Esophagus (tissue), 2 donors: ENCODE results near the gene PCDHGA3. TPM values are rescaled to one million over a fixed set of nuclear protein-coding genes. Genes with fewer than 3 reads are reported as not detected.
A peak's percentile ranks its signal among the peaks of the same experiment; 100 is the strongest.
"Not testable (repeated sequence)": the region's sequence is repeated elsewhere in the genome, so short reads cannot be mapped to it uniquely, and the experiment has no call there.

Experiments
- H3K27ac ChIP-seq, 2 donors: one replicate each; pipeline ENCODE4 v1.5.1; 2013; ENCODE audit warnings: low read depth in 2 of 2, mild to moderate bottlenecking in 2 of 2, inconsistent platforms in 1 of 2, low read length in 1 of 2, moderate library complexity in 1 of 2
- H3K27me3 ChIP-seq, 2 donors: one replicate each; pipeline ENCODE4 v1.6.1; 2013; ENCODE audit warnings: low read length in 2 of 2, control low read depth in 1 of 2, mild to moderate bottlenecking in 1 of 2; ENCODE audit not compliant: insufficient read depth in 2 of 2, control insufficient read depth in 1 of 2
- H3K36me3 ChIP-seq, 2 donors: one replicate each; pipeline ENCODE4 v1.6.1; 2013; ENCODE audit warnings: low read length in 1 of 2; ENCODE audit not compliant: control insufficient read depth in 2 of 2, insufficient read depth in 2 of 2
- H3K4me1 ChIP-seq, 2 donors: one replicate each; pipeline ENCODE4 v1.6.1; 2013; ENCODE audit warnings: low read length in 1 of 2; ENCODE audit not compliant: control insufficient read depth in 2 of 2, insufficient read depth in 2 of 2
- H3K4me3 ChIP-seq, 2 donors: one replicate each; pipeline ENCODE4 v1.5.1; 2013; ENCODE audit warnings: low read length in 2 of 2, mild to moderate bottlenecking in 2 of 2, low read depth in 1 of 2, moderate library complexity in 1 of 2
- H3K9me3 ChIP-seq, 2 donors: one replicate each; pipeline ENCODE4 v1.6.1; 2013; ENCODE audit warnings: mild to moderate bottlenecking in 2 of 2, low read depth in 1 of 2, low read length in 1 of 2, moderate library complexity in 1 of 2; ENCODE audit not compliant: control insufficient read depth in 2 of 2, insufficient read depth in 1 of 2
- WGBS, 2 donors: extraction: QIAGEN DNeasy Blood & Tissue Kit; methylation state at CpG; one replicate each; pipeline ENCODE4 v1.1.7; 2013; 5-methylcytosine and 5-hydroxymethylcytosine counted together
- polyA plus RNA-seq, 2 donors: library from polyadenylated mRNA; stranded (reverse); fragments of 200-250 nt; gene quantifications; one replicate each; pipeline ENCODE4 v1.2.3, GENCODE V29; 2013
- donor health status: healthy with polysubstance abuse.
- donor health status: Bipolar disorder and iron deficiency.

Gene PCDHGA3
- polyA plus RNA-seq, 2 donors: 0.08 to 0.12 TPM

- peaks cover 20 to 33% of the 10 kb centered on the region in 2 donors for H3K9me3 ChIP-seq
- H3K4me1 ChIP-seq: no peaks in the 10 kb centered on the region
- peaks cover 0 to 4% of the 10 kb centered on the region in 2 donors for H3K27me3 ChIP-seq
- H3K4me3 ChIP-seq: no peak overlapping the region
- no peak overlapping the region for H3K27ac ChIP-seq
- WGBS, 2 donors: 37% methylated on average over 20 of the region's 20 CpGs
- no peaks in the 10 kb centered on the region for H3K36me3 ChIP-seq
These were observed 1.7 kb downstream of the PCDHGA3 start for GRCh38 chr5:141345327-141345726.

- not testable (repeated sequence) for H3K36me3 ChIP-seq, H3K27me3 ChIP-seq, H3K4me3 ChIP-seq, H3K4me1 ChIP-seq, H3K27ac ChIP-seq
- WGBS, 2 donors: 45 to 49% methylated on average over 20 to 27 of the region's 35 CpGs
- H3K9me3 ChIP-seq: peaks cover 20 to 32% of the 10 kb centered on the region in 2 donors
These were observed 2.4 kb downstream of the PCDHGA3 start for GRCh38 chr5:141346017-141346416.

DNA sequence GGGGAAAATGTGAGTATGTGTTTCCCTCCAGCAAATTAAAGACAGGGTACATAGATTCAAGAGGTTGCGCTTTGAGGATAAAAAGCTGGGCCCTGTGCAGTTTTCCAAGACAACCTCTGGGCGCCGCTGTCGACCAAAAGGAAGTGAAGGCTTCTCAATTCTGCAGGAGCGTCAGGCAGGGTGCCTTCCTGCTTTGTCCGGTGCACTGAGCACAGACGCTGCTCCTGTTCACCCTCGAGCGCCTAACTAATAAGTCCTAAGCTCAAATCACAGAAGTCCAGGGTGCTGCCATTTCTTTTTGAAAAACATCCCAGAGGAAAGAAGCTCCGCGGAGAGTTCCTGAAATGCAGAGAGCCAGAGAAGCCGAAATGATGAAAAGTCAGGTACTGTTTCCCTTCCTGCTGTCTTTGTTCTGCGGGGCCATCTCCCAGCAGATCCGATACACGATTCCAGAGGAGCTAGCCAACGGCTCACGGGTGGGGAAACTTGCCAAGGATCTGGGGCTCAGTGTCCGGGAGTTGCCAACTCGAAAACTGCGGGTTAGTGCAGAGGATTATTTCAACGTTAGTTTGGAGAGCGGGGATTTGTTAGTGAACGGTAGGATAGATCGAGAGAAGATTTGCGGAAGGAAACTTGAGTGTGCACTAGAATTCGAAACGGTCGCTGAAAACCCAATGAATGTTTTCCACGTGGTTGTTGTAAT is 6.4 kb downstream of the PCDHGA3 start, which contains the start of gene PCDHGB1:
TSS of gene PCDHGB1 (plus strand) at position 183 of the 703 bp plus-strand sequence. CDS start at position 345, 162 bp downstream.
- H3K27ac ChIP-seq: no peak within 1 kb of the TSS
- H3K4me1 ChIP-seq: peaks cover 0 to 2% of the 10 kb centered on the region in 2 donors
- peak within 1 kb of the TSS in 1 of 2 donors; percentile 37 for H3K4me3 ChIP-seq
- H3K9me3 ChIP-seq: peaks cover 17 to 38% of the 10 kb centered on the region in 2 donors
- peaks cover 0 to 3% of the 10 kb centered on the region in 2 donors for H3K27me3 ChIP-seq
- no peaks in the 10 kb centered on the region for H3K36me3 ChIP-seq
- 25 to 26% methylated on average over 29 of the region's 29 CpGs for WGBS, 2 donors

- H3K4me1 ChIP-seq: peaks cover 0 to 2% of the 10 kb centered on the region in 2 donors
- H3K27ac ChIP-seq: no peak overlapping the region
- H3K36me3 ChIP-seq: no peaks in the 10 kb centered on the region
- peaks cover 25 to 46% of the 10 kb centered on the region in 2 donors for H3K9me3 ChIP-seq
- WGBS, 2 donors: 40 to 42% methylated on average over 31 to 36 of the region's 36 CpGs
- H3K4me3 ChIP-seq: no peak overlapping the region
- H3K27me3 ChIP-seq: peaks cover 0 to 3% of the 10 kb centered on the region in 2 donors
These were observed 8.0 kb downstream of the PCDHGA3 start for GRCh38 chr5:141351591-141351990.

- no peaks in the 10 kb centered on the region for H3K36me3 ChIP-seq
- H3K4me1 ChIP-seq: peaks cover 0 to 2% of the 10 kb centered on the region in 2 donors
- WGBS, 2 donors: 23 to 25% methylated on average over 29 of the region's 29 CpGs
- peaks cover 32 to 53% of the 10 kb centered on the region in 2 donors for H3K9me3 ChIP-seq
- no peak within 1 kb of the TSS for H3K27ac ChIP-seq
- peak within 1 kb of the TSS in 1 of 2 donors; percentile 27 for H3K4me3 ChIP-seq
- H3K27me3 ChIP-seq: peaks cover 0 to 3% of the 10 kb centered on the region in 2 donors
These were observed 11.4 kb downstream of the PCDHGA3 start, which contains the start of gene PCDHGA4 for GRCh38 chr5:141354900-141355469. Gene PCDHGA4, plus strand, starts transcription at chr5:141355021. Its CDS starts 87 bp downstream, at chr5:141355108.

DNA sequence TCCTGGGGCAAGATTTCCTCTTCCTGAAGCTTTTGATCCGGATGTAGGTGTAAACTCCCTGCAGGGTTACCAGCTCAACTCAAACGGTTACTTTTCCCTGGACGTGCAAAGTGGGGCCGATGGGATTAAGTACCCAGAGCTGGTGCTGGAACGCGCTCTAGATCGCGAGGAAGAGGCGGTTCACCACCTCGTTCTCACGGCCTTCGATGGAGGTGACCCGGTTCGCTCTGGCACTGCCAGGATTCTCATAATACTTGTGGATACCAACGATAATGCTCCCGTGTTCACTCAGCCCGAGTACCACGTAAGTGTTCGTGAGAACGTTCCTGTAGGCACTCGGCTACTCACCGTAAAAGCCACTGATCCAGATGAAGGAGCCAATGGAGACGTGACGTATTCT is 12.0 kb downstream of the PCDHGA3 start:
- Histone ChIP-seq H3K27me3 (peaks cover 0 to 8% of the 10 kb centered on the region in 2 donors), H3K4me1 (peaks cover 0 to 2% of the 10 kb centered on the region in 2 donors), H3K36me3 (no peaks in the 10 kb centered on the region), H3K27ac (no peak overlapping the region), H3K4me3 (no peak overlapping the region), H3K9me3 (peaks cover 31 to 54% of the 10 kb centered on the region in 2 donors)
- 55 to 56% methylated on average over 24 of the region's 24 CpGs for WGBS, 2 donors

GRCh38 chr5:141356133-141356532 is 12.5 kb downstream of the PCDHGA3 start:
- Histone ChIP-seq H3K9me3 (peaks cover 33 to 53% of the 10 kb centered on the region in 2 donors), H3K4me3 (no peak overlapping the region), H3K4me1 (no peaks in the 10 kb centered on the region), H3K27me3 (peaks cover 0 to 5% of the 10 kb centered on the region in 2 donors), H3K27ac (no peak overlapping the region), H3K36me3 (no peaks in the 10 kb centered on the region)
- WGBS, 2 donors: 65 to 71% methylated on average over 5 of the region's 5 CpGs

GRCh38 chr5:141356950-141357349 is 13.3 kb downstream of the PCDHGA3 start:
- Histone ChIP-seq H3K36me3 (no peaks in the 10 kb centered on the region), H3K4me1 (peaks cover 0 to 4% of the 10 kb centered on the region in 2 donors), H3K27ac (no peak overlapping the region), H3K9me3 (peaks cover 33 to 53% of the 10 kb centered on the region in 2 donors), H3K27me3 (peaks cover 0 to 5% of the 10 kb centered on the region in 2 donors), H3K4me3 (no peak overlapping the region)
- WGBS, 2 donors: 45 to 52% methylated on average over 19 of the region's 19 CpGs

- Histone ChIP-seq H3K36me3 (no peaks in the 10 kb centered on the region), H3K9me3 (peaks cover 41 to 59% of the 10 kb centered on the region in 2 donors), H3K27me3 (peaks cover 0 to 5% of the 10 kb centered on the region in 2 donors), H3K4me3 (peak within 1 kb of the TSS; percentile 18 to 40), H3K27ac (no peak within 1 kb of the TSS), H3K4me1 (peaks cover 0 to 4% of the 10 kb centered on the region in 2 donors)
- 19 to 21% methylated on average over 24 of the region's 24 CpGs for WGBS, 2 donors
These were observed 16.3 kb downstream of the PCDHGA3 start, which contains the start of gene PCDHGB2 for GRCh38 chr5:141359790-141360426. Gene PCDHGB2, plus strand, starts transcription at chr5:141359994. Its CDS starts 142 bp downstream, at chr5:141360136.
